Liver (tissue), 3 donors: ENCODE data around the gene MALT1.

Experiments
- CTCF ChIP-seq: fragments of 150-350 bp; IDR thresholded peaks from 2 replicates; pipeline ENCODE4 v1.5.1; 2017; ENCODE audit warnings: improper control_type of control experiment, low read depth, low read length; ENCODE audit not compliant: missing input control
- EGR1 ChIP-seq, 2 donors: IDR thresholded peaks; 2 replicates each; pipeline ENCODE4 v1.6.1; 2016 to 2018; ENCODE audit warnings: antibody characterized with exemption in 2 of 2, low read depth in 2 of 2
- FOXA1 ChIP-seq: IDR thresholded peaks from 2 replicates; pipeline ENCODE4 v1.6.1; 2016; ENCODE audit warnings: antibody characterized with exemption
- GABPA ChIP-seq, 2 donors: IDR thresholded peaks in 1 of 2; conservative IDR thresholded peaks in 1 of 2; 2 replicates each; pipeline ENCODE4 v1.6.1; 2016; ENCODE audit warnings: antibody characterized with exemption in 2 of 2, mild to moderate bottlenecking in 1 of 2, moderate library complexity in 1 of 2
- JUND ChIP-seq, 2 donors: IDR thresholded peaks; 2 replicates each; pipeline ENCODE4 v1.6.1; 2016; ENCODE audit warnings: antibody characterized with exemption in 2 of 2
- MAX ChIP-seq: IDR thresholded peaks from 2 replicates; pipeline ENCODE4 v1.6.1; 2016; ENCODE audit warnings: antibody characterized with exemption
- RAD21 ChIP-seq, 2 donors: IDR thresholded peaks; 2 replicates each; pipeline ENCODE4 v1.6.1; 2016; ENCODE audit warnings: antibody characterized with exemption in 2 of 2, mild to moderate bottlenecking in 2 of 2
- REST ChIP-seq: IDR thresholded peaks from 2 replicates; pipeline ENCODE4 v1.6.1; 2016; ENCODE audit warnings: antibody characterized with exemption, mild to moderate bottlenecking
- RXRA ChIP-seq, 2 donors: IDR thresholded peaks; 2 replicates each; pipeline ENCODE4 v1.6.1; 2017 to 2018; ENCODE audit warnings: antibody characterized with exemption in 2 of 2, mild to moderate bottlenecking in 1 of 2
- SP1 ChIP-seq: IDR thresholded peaks from 2 replicates; pipeline ENCODE4 v1.6.1; 2018; ENCODE audit warnings: antibody characterized with exemption, mild to moderate bottlenecking
- TAF1 ChIP-seq: conservative IDR thresholded peaks from 2 replicates; pipeline ENCODE4 v1.6.1; 2016; ENCODE audit warnings: antibody characterized with exemption, mild to moderate bottlenecking
- YY1 ChIP-seq: IDR thresholded peaks from 2 replicates; pipeline ENCODE4 v1.6.1; 2016; ENCODE audit warnings: antibody characterized with exemption, mild to moderate bottlenecking
- ZBTB33 ChIP-seq: IDR thresholded peaks from 2 replicates; pipeline ENCODE4 v1.6.1; 2016; ENCODE audit warnings: antibody characterized with exemption
- donor health status: healthy.
- donor health status: healthy.

GRCh38 chr18:58640428-58640805 is 30.8 kb upstream of the MALT1 start:
- TF ChIP-seq CTCF (no peak), MAX (no peak), YY1 (no peak), GABPA (IDR thresholded peaks at IDR 0.05 in 1 of 2, conservative IDR thresholded peaks at IDR 0.05 in 1 of 2) (no peak), JUND (IDR thresholded peaks at IDR 0.05) (no peak), REST (no peak), RAD21 (IDR thresholded peaks at IDR 0.05) (no peak), EGR1 (IDR thresholded peaks at IDR 0.05; ENCODE audit: low read depth in 2 of 2) (no peak), SP1 (no peak), RXRA (IDR thresholded peaks at IDR 0.05) (no peak), TAF1 (no peak), FOXA1 (no peak), ZBTB33 (no peak)
